T follicular helper cell (primary cell): ENCODE results near the gene SPAG16.
"Not testable (repeated sequence)": the region's sequence is repeated elsewhere in the genome, so short reads cannot be mapped to it uniquely, and the experiment has no call there.

Experiments
- DNase-seq: peaks from one replicate; pipeline ENCODE4 v3.0.0-alpha.2; 2020; ENCODE audit warnings: low read depth

Gene SPAG16

DNA sequence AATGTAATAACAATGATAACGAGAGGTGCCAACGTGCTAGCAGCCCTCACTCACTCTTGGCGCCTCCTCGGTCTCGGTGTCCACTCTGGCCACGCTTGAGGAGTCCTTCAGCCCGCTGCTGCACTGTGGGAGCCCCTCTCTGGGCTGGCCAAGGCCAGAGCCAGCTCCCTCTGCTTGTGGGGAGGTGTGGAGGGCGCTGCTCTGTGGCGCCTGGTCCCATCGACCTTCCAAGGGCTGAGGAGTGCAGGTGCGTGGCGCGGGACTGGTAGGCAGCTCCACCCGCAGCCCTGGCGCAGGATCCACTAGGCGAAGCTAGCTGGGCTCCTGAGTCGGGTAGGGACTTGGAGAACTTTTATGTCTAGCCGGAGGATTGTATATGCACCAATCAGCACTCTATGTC, 417.1 kb downstream of the SPAG16 start:
- DNase-seq = not testable (repeated sequence)

DNA sequence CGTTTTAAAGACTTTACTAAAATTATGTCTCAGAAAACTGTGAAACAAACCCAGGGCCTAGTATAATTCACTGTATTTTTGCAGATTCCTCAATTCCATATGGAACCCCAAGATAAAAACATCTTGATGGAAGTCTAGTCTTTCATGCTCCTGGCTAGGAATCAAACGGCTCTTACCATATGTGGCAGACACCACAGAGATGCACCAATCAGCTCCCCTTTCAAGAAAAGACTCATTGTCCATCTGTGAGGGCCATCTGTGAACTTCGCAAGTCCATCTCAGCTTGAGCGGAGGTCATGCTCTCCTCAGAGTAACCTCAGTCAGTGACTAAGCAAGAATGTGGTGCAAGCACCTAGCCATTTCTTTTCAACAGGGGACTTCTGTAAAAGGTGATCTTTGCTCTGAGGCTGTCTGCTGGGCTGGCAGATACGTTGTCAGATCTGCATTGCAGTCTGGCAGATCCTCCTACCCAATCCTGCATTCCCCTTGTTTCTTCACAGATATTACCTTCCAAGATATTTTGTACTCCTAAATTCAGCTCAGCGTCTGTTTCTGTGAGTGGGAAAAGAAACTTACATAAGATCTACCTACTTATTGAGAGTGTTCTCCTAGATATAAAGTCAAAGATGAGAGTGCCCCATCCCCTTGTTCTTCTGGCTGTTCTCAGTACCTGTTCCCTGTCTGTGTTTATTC, 419.3 kb downstream of the SPAG16 start:
- no peak for DNase-seq

- DNase-seq = no peak
Measured at GRCh38 chr2:213710164-213710563, 425.9 kb downstream of the SPAG16 start.

DNA sequence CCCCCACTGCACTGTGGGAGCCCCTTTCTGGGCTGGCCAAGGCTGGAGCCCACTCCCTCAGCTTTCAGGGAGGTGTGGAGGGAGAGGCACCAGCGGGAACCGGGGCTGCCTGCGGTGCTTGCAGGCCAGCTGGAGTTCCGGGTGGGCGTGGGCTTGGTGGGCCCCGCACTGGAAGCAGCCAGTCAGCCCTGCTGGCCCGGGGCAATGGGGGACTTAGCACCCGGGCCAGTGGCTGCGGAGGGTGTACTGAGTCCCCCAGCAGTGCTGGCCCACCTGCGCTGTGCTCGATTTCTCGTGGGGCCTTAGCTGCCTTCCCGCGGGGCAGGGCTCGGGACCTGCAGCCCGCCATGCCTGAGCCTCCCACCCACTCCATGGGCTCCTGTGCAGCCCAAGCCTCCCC, 434.1 kb downstream of the SPAG16 start:
- DNase-seq = not testable (repeated sequence)

DNA sequence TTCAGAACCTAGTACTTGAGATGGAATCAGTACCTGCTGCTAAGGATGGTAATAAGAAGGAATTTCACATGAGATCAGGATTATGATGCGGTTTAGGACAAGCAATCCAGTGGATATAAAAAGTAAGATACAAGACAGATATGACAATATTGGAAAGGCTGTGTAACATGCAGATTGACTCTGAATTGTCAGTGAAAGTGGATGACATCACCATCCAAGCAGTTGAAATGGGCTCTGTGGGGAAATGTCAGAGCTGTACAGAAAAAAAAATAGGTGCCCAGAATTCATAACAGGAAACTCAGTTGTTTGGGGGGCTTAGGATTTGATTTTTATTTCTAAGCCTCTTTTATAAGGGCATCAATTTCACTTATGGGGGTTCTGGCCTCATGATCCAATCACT, 438.3 kb downstream of the SPAG16 start:
- no peak for DNase-seq

DNA sequence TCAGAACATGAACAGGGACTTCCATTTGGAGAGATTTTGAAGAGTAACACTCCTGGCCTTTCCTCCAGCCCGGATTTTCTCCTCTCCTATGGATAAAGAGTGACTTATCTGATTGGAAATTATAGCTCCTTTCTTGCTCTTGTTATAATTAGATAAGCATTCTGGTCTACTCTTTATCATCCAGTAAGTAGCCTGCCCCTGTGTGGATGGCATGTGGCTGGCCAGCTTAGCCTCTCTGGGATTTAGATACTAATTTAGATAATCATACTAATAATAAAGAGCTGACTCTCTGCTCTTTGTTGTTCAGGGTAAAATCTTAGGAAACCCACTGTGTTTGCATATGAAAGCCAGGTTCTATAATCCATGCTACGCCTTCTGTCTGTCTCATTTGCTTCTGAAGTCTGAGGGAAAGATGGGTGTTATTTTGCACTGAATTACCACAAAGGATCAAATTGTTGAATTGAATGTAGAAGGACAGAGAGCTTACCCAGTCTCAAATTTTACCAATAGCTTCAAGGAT, 438.8 kb downstream of the SPAG16 start:
- DNase-seq = no peak

DNA sequence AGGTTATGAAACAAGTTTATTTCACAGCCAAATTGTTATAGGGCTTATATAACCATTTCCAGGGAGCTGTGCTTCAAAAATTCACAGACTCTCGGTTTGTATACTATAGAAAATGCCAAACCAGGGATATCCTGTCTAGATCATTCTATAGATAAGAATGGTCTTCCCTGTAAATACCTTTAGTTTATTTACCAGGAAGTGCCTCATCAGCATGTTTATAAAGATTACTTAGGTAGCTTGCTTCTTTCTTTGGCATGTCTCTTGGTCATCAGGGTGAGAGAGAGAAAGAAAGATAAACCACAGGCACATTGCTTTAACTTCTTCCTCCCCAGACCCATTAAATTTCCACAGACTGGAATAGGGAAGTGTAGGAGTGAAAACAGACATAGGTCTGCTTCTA, 439.4 kb downstream of the SPAG16 start:
- DNase-seq = no peak

DNA sequence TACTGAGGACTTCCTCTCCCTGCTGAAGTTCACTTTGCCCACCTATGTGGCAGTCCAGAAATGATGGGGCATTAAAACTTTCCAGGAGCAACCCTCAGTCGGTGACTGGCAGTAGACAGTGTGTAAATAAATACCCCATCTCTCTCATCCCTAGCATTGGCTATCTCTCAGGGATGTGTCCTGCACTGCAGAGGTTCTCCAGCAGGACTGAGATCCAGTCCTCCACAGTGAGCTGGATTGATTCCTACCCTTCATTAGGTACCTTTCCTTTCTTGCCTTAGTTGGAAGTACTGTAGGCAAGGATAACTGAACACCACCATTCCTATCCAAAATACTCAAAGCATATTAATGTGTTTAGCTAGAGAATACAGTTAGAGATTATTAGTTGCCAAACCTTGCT, 441.8 kb downstream of the SPAG16 start:
- no peak for DNase-seq

DNA sequence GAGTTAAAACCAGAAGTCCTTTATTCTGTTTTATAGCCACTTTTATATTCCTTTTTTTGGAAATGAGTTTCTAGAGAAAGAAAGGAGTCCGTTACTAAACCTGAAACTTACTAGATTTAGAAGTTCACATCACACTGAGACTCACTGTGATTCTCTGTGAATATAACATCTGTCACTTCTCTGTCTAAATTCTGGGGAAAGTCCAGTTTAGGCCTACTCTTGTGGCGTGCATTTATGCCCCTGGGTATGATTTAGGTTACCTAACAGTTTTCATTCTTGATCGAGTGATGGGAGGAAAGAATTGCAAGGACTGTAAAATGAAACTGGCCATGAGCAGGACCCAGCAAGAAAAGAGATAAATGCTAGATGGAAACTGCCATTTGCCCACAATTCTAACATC, 449.6 kb downstream of the SPAG16 start:
- DNase-seq = no peak

DNA sequence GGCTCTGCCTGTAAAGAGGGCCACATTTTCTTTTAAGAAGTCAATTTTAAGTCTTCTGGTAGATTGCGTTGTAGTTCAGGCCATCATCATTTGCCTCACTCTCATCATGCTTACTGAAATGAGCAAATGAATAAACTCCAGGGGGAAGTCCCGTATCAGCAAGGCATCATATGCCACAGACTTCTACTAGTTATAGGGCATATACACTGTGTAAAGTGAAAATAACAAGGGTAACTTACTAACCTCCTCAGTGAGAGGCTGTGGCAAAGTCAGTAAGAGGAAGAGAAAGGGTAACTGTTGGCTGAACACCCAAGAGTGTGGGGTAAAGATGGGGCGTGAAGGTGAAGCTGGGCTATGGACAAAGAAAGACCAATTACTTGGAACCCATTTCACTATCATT, 456.2 kb downstream of the SPAG16 start:
- no peak for DNase-seq

GRCh38 chr2:213751446-213751845, 467.2 kb downstream of the SPAG16 start:
- DNase-seq = no peak

DNA sequence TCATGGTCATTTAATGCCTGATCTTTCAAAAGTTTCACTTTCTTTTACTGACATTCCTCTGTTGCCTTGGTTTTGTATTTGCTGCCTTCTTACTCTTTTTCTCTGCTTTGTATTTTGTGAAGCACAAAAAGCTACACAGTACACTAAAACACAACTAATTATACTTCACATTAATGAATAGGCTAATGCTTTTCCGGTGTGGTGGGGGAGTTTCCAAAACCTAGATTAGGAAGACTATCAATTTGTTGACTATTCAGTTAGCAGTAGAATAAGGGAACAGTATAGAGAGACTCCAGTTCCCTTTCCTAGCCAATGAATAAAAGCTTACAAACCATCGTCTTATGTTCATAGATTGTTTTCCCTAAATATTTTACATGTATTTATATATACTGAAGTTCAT, 468.3 kb downstream of the SPAG16 start:
- DNase-seq = no peak

GRCh38 chr2:213757525-213757924, 473.3 kb downstream of the SPAG16 start:
- DNase-seq = no peak

DNA sequence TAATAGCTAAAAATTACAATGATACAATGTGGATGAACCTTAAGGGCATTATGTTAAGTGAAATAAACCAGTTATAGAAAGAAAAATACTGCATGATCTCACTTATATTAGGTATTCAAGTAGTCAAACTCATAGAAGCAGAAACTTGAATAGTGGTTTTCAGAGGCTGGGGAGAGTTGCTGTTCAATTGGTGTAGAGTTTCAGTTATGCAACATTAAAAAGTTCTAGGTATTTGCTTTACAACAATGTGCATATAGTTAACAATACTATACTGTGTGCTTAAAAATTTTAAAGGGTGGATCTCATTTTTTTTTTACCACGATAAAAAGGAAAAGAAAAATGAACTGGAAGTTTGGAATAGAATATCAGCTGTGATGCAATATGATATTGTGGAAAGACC, 479.1 kb downstream of the SPAG16 start:
- no peak for DNase-seq

- no peak for DNase-seq
Measured at GRCh38 chr2:213763963-213764362, 479.7 kb downstream of the SPAG16 start.

- DNase-seq = no peak
Measured at GRCh38 chr2:213764849-213765248, 480.6 kb downstream of the SPAG16 start.

DNA sequence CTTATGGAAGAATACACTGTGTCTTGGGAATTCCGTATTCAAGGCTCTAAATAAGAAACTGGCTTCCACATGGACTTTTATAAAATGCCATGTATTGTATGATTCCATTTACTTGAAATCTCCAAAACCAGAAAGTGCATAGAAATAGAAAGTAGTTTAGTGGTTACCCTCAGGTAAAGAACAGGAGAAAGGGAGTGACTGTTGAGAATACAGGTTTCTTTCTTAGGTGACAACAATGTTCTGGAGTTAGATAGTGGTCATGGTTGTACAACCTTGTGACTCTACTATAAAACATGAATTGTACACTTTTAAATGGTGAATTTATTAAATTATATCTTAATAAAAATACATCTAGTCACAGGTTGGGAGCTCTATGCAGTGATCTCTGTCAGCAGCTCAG, 481.8 kb downstream of the SPAG16 start:
- no peak for DNase-seq

DNA sequence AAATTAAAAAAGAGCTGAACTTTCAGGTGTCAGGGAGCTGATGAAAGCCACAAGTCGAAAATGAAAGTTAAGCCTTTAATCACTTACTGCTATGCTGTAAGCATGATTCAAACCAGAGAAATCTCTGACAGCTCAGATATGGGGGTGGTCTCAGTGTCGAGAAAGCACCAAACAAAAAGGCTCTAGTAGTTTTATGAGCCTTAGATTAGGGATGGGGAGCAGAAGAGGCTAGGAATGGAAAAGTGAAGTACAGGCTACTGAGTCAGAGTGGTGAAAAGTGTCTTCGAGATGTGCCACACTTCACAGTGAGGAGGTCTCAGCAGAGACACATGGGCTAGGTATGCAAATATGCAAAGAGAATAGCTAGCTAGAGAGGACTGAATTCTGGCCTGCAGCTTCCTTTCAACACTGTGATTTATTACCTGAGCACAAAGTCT, 482.2 kb downstream of the SPAG16 start:
- no peak for DNase-seq

DNA sequence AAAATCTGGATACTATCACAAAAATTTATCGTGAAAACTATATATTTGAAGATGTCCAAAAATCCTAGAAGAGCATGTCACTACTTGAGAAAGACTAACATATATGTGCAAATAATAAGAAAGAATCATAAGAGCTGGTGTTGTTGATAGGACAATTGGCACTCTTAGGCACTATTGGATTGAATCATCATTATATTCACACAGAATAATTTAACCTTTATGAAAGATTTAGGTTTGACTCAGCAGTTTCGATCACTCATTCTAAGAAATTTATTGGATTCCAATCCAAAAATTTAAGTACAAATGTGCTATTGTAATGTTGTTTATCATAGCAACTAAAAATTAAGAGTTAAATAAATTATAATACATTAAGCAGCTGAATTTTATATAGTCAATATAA, 503.6 kb downstream of the SPAG16 start:
- no peak for DNase-seq

DNA sequence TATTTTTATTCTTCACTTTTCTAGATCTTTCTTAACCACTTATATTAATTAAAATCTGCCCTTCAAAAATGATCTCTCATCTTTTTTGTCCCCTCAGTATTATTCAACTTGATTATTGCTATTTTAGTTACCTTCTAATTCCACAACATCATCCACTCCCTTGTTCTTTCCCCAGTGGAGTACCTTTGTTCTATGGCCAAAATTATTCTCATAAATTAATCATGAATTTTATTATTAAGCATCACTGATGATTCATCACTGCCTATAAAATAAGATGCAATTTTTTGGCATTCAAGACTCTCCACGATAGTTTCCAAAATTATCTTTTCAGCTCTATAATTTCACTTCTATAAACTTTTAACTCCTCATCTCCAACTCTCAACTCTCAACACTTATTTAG, 505.7 kb downstream of the SPAG16 start:
- DNase-seq = no peak

DNA sequence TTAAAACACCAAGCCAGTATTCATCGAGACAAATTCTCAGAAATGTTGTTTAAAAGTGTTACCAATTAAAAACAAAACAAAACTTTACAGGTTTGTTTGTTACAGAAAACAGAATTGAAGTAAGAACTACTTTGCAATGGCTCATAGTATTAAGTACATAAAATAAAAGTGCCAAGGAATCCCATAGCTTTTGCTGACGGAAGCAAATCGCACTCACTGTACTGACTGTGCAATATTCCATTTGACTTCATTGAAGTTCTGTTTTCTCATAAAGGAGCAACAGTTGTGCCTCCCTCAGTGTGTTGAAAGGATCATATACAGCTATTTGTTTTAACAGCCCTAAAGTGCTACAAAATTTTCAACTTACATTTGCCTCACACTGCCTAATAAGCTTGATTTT, 507.8 kb downstream of the SPAG16 start:
- no peak for DNase-seq

DNA sequence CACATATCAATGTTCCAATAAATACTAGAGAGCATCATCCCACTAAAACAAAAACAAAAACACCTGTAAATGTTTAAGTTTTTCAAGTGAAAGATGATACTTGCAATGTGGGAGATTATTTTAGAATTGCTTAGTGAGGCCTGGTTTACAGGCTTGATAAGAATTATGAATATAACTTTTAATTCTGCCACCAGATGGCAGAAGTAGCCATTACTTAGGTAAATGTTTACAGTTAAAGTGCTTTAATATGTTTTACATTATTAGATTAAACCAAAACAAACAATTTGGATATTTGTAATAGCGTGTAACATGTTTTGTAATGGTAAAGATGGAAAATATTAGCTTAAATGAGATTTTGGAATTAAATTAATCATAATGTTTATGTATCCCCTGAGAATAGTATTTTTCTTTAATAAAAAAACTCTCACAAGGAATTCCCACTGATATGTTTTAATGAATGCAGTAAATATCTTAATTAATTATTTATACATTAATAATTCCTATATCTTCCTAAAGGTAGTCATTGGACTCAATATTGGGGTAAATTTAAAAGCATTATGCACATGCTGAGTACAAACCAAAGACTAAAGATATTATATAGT, 522.0 kb downstream of the SPAG16 start:
- no peak for DNase-seq

DNA sequence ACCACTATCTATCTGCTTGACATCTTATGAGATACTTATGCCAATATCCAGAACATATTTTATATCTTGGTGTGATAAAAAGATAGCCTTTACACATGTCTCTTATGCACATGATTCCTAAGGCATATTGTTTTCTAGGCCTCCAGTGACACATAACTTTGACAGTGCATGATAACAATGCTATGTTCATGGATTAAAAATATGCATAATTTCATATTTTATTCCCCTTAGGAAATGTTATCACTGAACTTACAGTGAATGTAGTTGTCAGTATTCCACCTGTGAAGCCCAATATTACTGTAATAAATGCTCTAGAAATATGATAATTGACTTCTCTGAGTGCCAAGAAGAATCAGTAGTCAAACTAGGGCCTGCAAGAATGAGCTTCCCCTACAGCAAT, 532.3 kb downstream of the SPAG16 start:
- no peak for DNase-seq

DNA sequence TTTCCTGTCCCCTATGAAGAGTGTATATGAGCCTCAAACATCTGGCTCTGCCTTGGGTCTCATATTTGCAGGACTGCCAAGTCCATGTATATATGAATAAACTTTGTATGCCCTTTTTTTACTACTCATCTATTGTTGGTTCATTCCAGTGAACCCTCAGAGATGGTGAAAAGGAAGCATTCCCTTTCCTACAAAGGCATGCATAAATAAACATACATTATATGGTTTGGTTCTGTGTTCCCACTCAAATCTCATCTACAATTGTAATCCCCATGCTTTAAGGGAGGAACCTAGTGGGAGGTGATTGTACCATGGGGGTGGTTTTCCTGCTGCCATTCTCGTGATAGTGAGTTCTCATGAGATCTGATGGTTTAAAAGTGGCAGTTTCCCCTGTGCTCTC, 534.2 kb downstream of the SPAG16 start:
- DNase-seq = no peak
